ENCODE results near the gene PDCD1. TPM values are rescaled to one million over a fixed set of nuclear protein-coding genes. Genes with fewer than 3 reads are reported as not detected.

PDCD1 gene
- total and polyA plus RNA-seq, 7 donors: 0.14 to 3.2 (median 0.67) TPM; not detected in 3

DNA sequence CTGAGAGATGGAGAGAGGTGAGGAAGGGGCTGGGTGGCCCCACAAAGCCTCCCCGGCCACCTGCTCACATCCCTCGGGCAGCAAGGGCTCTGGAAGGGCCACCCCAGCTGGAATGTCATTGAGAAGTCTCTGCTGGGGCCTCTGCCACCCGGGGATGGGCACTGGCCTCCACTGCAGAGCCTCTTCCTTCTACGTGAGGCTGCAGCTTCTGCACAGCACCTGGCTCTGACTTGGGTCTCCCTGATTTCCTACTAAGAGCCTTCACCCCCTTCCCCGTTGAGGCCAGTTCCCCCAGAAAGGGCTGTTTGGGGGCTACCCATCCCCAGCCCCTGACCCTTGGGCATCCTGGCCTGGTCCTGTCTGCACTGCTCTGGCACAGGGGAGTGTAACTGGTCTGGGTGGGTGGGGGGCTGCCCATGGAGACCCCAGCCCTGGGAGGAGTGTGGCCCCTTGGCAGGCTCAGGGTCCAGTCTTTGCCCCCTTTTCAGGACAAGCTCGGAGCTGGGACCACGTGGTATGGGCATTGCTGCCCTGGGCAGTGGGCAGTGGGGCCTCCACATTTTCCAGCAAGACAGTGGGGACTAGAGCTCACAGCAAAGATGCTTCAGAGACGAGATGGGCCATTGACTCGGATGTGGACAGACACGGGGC is 5.6 kb downstream of the PDCD1 start:
- Histone ChIP-seq H3K9me3 (no peaks in the 10 kb centered on the region), H3K36me3 (no peaks in the 10 kb centered on the region), H3K4me3 (no peak overlapping the region), H3K4me1 (no peaks in the 10 kb centered on the region), H3K27ac (no peak overlapping the region), H3K27me3 (no peaks in the 10 kb centered on the region)
- TF ChIP-seq, protein P1, sequence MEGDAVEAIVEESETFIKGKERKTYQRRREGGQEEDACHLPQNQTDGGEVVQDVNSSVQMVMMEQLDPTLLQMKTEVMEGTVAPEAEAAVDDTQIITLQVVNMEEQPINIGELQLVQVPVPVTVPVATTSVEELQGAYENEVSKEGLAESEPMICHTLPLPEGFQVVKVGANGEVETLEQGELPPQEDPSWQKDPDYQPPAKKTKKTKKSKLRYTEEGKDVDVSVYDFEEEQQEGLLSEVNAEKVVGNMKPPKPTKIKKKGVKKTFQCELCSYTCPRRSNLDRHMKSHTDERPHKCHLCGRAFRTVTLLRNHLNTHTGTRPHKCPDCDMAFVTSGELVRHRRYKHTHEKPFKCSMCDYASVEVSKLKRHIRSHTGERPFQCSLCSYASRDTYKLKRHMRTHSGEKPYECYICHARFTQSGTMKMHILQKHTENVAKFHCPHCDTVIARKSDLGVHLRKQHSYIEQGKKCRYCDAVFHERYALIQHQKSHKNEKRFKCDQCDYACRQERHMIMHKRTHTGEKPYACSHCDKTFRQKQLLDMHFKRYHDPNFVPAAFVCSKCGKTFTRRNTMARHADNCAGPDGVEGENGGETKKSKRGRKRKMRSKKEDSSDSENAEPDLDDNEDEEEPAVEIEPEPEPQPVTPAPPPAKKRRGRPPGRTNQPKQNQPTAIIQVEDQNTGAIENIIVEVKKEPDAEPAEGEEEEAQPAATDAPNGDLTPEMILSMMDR (IDR thresholded peaks at IDR 0.05): no peak
- no peak for TF ChIP-seq POLR2A (IDR thresholded peaks at IDR 0.05)
- TF ChIP-seq EP300 (IDR thresholded peaks at IDR 0.05): no peak
- TF ChIP-seq POLR2AphosphoS5 (IDR thresholded peaks at IDR 0.05): no peak
- 84 to 88% methylated on average over 10 of the region's 10 CpGs for WGBS, 2 donors
- intact Hi-C loops (cut with DNase I): no loop called here
- DNase-seq: peak; percentile 46

DNA sequence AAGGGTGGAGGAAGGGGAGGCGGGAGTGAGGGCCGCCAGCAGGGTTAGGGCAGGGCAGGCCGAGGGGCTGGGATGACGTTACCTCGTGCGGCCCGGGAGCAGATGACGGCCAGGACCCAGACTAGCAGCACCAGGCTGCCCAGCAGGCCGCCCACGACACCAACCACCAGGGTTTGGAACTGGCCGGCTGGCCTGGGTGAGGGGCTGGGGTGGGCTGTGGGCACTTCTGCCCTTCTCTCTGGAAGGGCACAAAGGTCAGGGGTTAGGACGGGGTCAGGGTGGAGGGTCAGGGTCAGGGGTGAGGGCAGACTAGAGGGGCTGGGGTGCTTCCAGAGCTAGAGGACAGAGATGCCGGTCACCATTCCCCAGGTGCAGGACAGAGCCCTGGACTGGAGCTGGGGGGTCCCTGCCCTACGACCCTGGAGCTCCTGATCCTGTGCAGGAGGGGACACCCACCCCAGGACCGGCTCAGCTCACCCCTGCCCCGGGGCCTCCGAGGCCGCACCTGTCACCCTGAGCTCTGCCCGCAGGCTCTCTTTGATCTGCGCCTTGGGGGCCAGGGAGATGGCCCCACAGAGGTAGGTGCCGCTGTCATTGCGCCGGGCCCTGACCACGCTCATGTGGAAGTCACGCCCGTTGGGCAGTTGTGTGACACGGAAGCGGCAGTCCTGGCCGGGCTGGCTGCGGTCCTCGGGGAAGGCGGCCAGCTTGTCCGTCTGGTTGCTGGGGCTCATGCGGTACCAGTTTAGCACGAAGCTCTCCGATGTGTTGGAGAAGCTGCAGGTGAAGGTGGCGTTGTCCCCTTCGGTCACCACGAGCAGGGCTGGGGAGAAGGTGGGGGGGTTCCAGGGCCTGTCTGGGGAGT is 6.3 kb downstream of the PDCD1 start:
- Histone ChIP-seq H3K27me3 (no peaks in the 10 kb centered on the region), H3K36me3 (no peaks in the 10 kb centered on the region), H3K9me3 (no peaks in the 10 kb centered on the region), H3K4me3 (no peak overlapping the region), H3K27ac (no peak overlapping the region), H3K4me1 (no peaks in the 10 kb centered on the region)
- 90 to 92% methylated on average over 39 of the region's 39 CpGs for WGBS, 2 donors
- intact Hi-C loops (cut with DNase I): no loop called here
- TF ChIP-seq POLR2A (IDR thresholded peaks at IDR 0.05) (no peak), POLR2AphosphoS5 (IDR thresholded peaks at IDR 0.05) (no peak), EP300 (IDR thresholded peaks at IDR 0.05) (no peak)
- TF ChIP-seq, protein P1 (IDR thresholded peaks at IDR 0.05): no peak
- peak; percentile 62 for DNase-seq

DNA sequence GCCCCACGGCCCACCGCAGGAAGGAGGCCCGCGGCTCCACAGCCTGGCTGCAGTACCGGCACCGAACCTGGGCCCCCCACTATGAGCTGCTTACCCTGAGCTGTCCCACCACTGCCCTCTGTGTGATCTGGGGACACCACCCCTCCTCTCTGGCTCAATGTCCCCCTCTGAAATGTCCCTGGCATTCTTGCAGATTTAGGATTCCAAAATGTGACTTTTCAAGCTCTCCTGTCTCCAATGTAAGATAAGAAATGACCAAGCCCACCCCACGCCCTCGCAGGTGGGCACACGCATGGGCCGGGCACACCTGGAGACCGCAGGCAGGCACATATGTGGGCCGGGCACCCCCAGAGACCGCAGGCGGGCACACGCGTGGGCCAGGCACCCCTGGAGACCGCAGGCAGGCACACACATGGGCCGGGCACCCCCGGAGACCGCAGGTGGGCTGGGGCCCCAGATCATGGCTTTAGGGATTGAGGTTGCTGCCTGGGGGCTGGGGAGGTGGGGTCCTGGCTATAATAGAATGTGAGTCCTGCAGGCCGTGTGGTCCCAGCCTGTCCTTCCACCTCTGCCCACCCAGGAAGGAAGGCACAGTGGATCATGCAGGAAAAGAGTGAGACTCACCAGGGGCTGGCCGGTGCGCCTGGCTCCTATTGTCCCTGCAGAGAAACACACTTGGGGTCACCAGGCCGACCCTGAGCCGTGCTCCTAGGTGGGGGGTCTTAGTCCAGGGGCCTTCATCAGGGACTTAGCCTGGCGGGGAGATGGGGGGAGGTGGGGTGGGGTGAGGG is 7.2 kb downstream of the PDCD1 start:
- 91% methylated on average over 26 of the region's 26 CpGs for WGBS, 2 donors
- Histone ChIP-seq H3K4me3 (no peak overlapping the region), H3K27me3 (no peaks in the 10 kb centered on the region), H3K27ac (no peak overlapping the region), H3K4me1 (no peaks in the 10 kb centered on the region), H3K9me3 (no peaks in the 10 kb centered on the region), H3K36me3 (no peaks in the 10 kb centered on the region)
- TF ChIP-seq EP300 (IDR thresholded peaks at IDR 0.05) (no peak), POLR2A (IDR thresholded peaks at IDR 0.05) (no peak), POLR2AphosphoS5 (IDR thresholded peaks at IDR 0.05) (no peak)
- TF ChIP-seq, protein P1 (IDR thresholded peaks at IDR 0.05): no peak
- intact Hi-C loops (cut with DNase I): no loop called here
- DNase-seq: peak; percentile 56

DNA sequence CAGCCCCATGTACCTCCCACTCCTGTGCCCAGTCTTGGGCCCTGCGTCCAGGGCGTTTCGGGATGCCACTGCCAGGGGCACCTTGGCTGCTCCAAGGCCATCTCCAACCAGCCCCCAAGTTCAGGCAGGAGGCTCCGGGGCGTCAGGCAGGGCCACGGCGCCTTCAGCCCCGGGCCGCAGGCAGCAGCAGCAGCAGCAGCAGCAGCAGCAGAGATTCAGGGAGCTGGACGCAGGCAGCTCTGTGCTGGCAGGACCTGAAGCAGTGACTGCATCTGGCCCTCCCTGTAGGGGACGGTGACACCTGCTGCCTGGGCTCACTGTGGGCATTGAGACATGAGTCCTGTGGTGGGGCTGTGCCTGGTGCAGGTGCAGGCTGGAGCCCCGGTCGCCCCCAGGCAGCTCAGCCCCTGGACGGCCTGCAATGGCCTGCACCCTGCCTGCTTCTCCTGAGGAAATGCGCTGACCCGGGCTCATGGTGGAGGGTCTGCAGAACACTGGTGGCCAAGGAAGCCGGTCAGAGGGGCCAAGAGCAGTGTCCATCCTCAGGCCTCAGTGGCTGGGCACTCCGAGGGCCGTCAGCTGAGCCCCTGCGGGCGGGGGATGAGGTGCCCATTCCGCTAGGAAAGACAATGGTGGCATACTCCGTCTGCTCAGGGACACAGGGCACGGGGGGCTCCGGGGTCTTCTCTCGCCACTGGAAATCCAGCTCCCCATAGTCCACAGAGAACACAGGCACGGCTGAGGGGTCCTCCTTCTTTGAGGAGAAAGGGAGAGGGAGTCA is 8.0 kb downstream of the PDCD1 start:
- WGBS, 2 donors: 92 to 93% methylated on average over 27 of the region's 27 CpGs

More for the DNA sequence above, 8.0 kb downstream of the PDCD1 start:
- Histone ChIP-seq H3K4me3 (no peak overlapping the region), H3K9me3 (no peaks in the 10 kb centered on the region), H3K36me3 (no peaks in the 10 kb centered on the region), H3K27ac (no peak overlapping the region), H3K27me3 (no peaks in the 10 kb centered on the region), H3K4me1 (no peaks in the 10 kb centered on the region)
- intact Hi-C loops (cut with DNase I): no loop called here
- TF ChIP-seq POLR2A (IDR thresholded peaks at IDR 0.05) (no peak), EP300 (IDR thresholded peaks at IDR 0.05) (no peak), POLR2AphosphoS5 (IDR thresholded peaks at IDR 0.05) (no peak)
- TF ChIP-seq, protein P1 (IDR thresholded peaks at IDR 0.05): no peak
- DNase-seq: peak; percentile 57

Data from sigmoid colon (tissue), 7 donors.